ENCODE measurements around the gene DUSP21.
"Not testable (repeated sequence)": the region's sequence is repeated elsewhere in the genome, so short reads cannot be mapped to it uniquely, and the experiment has no call there.

The DUSP21 gene

GRCh38 chrX:44876767-44877166 lies 32.9 kb downstream of the DUSP21 start:
- no peak for DNase-seq

- no peak for DNase-seq
These were observed 35.0 kb downstream of the DUSP21 start for GRCh38 chrX:44878780-44879179.

- no peak for DNase-seq
These were observed 37.7 kb downstream of the DUSP21 start for GRCh38 chrX:44881549-44881948.

GRCh38 chrX:44882635-44883034 lies 38.8 kb downstream of the DUSP21 start:
- DNase-seq: no peak

- DNase-seq: no peak
These were observed 41.1 kb downstream of the DUSP21 start for GRCh38 chrX:44884944-44885343.

- DNase-seq: no peak
These were observed 46.0 kb downstream of the DUSP21 start for GRCh38 chrX:44889824-44890223.

- no peak for DNase-seq
These were observed 46.4 kb downstream of the DUSP21 start for GRCh38 chrX:44890247-44890646.

- DNase-seq: not testable (repeated sequence)
These were observed 46.9 kb downstream of the DUSP21 start for GRCh38 chrX:44890687-44891086.

GRCh38 chrX:44891642-44892041 lies 47.8 kb downstream of the DUSP21 start:
- no peak for DNase-seq

Data from KG1 (cell line).